GM18951 (cell line): ENCODE data around the gene MIER1.

Experiments
- POLR2A ChIP-seq: IDR thresholded peaks from 4 replicates; pipeline ENCODE4 v1.6.1; 2011; ENCODE audit warnings: mild to moderate bottlenecking; ENCODE audit not compliant: insufficient read length, insufficient read depth; ENCODE audit errors: extremely low read depth
- in situ Hi-C: fragments of 300-500 bp; cut with MboI; formaldehyde crosslinking; loops from one replicate; pipeline ENCODE4 v1.12.0; 2022; ENCODE audit warnings: low sequenced_read_pairs, mixed read lengths, inconsistent platforms; ENCODE audit not compliant: unreplicated experiment

MIER1 gene

DNA sequence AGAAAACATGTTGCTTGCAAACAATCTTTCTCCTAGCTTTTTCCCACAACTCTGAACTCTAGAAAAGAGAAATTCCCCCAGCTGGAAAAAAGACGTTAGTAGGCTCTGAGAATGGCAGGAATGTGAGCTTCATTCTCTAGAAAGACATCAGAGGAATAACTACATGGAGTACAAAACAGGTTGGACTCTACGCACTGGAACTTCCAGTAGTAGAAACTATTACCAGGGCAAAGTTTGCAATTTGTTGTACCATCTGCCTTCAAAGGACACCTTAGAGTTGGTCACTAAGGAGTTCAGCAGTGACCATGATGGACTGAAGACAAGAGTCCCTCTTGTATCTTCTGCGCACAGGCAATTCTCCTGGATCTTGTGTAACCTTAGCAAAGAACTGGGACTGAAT is 68.3 kb downstream of the MIER1 start:
- no peak for TF ChIP-seq POLR2A
- in situ Hi-C loops: loop anchor here (25.0 kb wide), 2 partner anchors 231 to 494 kb away; partner anchors contain the start of gene DYNLT5

DNA sequence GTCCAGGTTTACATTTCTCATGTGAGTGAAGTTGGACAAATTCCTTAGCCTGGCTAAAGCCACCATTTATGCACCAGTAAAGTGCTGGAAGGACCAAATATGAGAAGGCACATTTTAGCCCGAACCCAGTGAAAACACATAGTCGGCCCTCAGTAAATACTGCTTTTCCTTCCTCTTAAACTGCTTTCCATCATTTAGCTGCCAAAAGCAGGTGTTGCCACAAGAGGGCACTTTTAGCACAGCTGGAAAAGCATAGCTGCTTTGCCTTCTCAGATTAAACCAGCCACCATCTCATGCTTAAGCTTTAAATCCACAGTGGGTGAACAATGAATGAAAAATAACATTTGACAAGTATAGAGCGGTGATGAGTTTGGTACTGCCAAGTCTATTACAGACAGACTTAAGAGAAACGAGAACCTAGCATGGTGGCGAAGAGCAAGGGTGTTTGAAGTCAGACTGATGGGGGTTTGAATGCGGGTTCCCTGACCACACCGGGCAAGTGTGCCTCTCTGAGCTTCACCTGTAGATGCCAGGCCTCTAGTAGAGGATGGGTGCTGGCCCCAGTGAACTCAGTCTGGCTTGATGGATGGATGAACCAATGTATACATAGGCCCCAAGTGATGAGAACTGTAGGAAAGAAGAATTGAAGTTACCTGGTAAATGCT is 71.4 kb downstream of the MIER1 start:
- in situ Hi-C loops: loop anchor here (25.0 kb wide), 2 partner anchors 234 to 491 kb away; partner anchors contain the start of gene DYNLT5
- no peak for TF ChIP-seq POLR2A

DNA sequence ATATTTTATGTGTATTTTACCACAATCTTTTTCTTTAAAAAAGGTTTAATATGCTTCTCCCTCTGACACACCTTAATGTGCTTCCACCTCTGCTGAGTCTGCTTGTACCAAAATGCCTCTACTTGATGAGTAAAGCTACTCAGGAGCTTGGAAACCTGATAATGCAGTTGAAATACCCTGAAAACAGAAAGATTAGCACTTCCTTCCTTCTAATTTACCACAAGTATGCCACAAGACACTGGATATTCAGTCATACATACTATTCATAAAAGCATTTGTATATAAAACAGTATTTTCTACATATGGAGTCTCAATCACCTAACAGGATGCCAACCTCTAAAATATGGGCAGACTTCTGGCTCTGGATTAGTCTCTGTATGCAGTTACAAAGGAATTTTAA is 74.2 kb downstream of the MIER1 start:
- in situ Hi-C loops: loop anchor here (25.0 kb wide), 2 partner anchors 237 to 488 kb away; partner anchors contain the start of gene DYNLT5
- no peak for TF ChIP-seq POLR2A

DNA sequence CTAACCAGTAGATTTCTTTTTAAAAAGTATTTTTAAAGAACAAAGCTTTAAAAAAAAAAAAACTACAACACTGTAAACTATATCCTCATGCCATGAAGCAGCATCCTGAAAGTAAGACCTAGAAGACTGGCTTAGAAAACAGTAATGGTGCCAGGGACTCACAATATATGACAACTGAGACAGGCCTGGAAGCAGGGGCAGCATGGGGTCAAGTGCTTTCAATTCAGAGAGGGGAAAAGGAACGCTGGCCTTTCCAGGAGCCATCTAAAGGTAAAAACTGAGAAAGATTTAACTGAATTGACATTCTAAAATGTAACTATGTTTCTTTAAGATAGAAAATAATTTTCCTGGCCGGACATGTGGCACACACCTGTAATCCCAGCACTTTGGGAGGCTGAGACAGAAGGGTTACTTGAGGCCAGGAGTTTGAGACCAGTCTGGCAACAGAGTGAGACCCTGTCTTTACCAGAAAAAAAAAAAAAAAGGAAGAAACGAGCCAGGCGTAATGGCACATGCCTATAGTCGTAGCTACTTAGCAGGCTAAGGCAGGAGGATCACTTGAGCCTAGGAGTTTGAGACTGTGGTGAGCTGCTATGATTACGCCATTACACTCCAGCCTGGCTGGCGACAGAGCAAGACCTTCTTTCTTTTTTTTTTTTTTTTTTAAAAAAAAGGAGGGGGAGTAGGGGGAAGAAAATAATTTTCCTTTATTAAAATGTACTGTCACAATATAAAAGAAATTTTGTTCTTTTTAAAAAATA is 75.0 kb downstream of the MIER1 start:
- TF ChIP-seq POLR2A: no peak
- in situ Hi-C loops: loop anchor here (10.0 to 25.0 kb wide), 3 partner anchors 145 to 487 kb away; partner anchors contain the start of gene DYNLT5

DNA sequence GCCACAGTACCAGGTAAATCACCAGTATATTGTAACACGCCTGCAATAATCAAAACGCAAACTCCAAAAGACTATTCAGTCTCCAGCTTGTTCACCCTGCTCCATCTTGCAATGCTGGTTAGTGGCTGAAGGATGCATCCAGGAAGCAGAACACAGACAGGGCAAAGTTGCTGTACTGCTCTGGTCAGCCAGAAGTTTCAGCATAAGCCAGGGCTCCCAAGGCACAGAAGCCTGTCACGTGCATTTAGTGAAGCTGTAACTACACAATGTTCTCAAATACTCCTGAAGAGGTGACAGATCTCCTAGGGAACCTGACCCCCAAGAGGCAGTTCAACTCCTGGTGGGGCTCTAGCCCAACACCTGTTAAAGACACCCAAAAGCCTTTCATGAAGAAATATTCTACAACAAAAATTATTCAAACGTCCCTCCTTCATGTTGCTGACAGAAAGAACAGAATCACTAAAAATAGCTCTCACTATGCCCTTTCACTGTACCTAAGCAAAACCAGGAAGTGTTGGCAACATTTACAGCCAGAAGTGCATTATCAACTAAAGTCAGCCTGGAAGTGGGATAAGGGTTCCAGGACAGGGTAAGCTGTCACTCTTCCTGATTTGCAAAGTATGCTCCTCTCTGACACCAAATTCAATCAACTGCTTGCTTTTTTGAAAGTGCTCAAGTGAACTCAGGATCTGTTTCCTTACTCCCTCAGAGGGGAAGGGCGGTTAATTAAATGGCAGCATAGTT is 77.1 kb downstream of the MIER1 start:
- in situ Hi-C loops: loop anchor here (10.0 kb wide), 1 partner anchor 143 kb away; no protein-coding TSS in a partner anchor
- TF ChIP-seq POLR2A: no peak

DNA sequence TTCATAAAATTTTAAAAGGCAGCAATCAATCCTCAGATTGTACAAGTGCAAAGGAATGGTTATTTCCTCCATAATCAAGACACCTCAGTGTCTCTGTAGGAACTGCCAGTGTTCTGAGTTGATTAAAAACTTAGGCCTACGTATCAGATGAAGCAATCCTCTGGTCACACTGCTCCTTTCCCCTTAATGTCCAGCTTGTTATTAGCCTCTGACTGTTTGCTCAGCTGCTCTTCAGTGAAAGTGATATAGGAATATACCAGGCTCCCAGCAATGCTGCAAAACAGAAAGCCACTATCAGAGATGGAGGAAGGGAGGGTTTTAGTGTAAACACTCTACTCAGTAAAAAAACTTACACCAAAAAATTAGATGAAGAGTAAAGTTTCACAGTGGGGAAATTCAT is 79.4 kb downstream of the MIER1 start:
- in situ Hi-C loops: loop anchor here (10.0 kb wide), 1 partner anchor 141 kb away; no protein-coding TSS in a partner anchor
- no peak for TF ChIP-seq POLR2A

DNA sequence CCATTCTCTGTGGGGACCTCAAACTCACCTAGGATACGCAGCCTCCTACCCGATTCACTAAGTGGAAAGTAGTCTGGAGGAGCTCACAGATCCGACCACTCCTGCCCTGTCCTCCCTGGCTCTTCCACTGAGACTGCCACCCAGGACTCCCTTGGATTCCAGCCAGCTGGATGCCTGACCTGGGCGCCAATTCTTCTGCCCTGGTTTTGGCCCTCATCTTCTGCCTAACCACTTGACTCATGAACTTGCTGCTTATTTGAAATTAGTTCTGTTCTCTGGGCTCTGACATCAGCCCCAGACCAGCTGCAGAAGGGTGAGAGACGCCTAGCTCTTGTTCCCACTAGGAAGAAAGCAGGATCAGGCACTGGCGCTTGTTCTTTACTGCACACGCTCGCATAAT is 80.3 kb downstream of the MIER1 start:
- in situ Hi-C loops: loop anchor here (10.0 kb wide), 1 partner anchor 140 kb away; no protein-coding TSS in a partner anchor
- TF ChIP-seq POLR2A: no peak

DNA sequence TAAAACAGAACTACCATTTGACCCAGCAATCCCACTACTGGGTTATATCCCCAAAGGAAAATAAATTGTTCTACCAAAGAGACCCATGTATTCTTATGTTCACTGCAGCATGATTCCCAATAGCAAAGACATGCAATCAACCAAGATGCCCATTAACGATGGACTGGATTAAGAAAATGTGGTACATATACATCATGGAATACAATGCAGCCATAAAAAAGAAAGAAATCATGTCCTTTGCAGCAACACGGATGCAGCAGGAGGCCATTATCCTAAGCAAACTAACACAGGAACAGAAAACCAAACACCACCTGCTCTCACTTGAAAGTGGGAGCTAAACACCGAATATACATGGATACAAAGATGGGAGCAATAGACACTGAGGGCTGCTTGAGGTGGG is 85.0 kb downstream of the MIER1 start:
- in situ Hi-C loops: loop anchor here (10.0 kb wide), 1 partner anchor 135 kb away; no protein-coding TSS in a partner anchor
- TF ChIP-seq POLR2A: no peak

DNA sequence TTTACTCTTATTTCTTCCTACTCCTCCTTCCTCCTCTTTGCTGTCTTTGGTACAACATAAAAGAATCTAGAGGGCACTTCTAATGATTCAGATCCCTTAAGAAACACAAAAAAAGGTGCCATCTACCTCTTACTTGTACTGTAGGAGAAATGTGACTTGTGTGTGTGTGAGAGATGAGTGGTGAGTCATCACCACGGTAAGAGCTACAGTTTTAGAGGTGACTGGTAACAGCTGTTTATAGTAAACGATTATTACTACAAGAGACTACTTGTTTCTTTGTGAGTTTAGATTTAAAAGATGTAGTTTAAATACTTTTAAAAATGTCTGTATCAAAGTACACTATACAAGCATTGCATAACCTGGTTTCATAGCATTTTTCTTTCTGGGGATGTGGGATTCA is 88.8 kb downstream of the MIER1 start:
- TF ChIP-seq POLR2A: no peak
- in situ Hi-C loops: no loop called here

DNA sequence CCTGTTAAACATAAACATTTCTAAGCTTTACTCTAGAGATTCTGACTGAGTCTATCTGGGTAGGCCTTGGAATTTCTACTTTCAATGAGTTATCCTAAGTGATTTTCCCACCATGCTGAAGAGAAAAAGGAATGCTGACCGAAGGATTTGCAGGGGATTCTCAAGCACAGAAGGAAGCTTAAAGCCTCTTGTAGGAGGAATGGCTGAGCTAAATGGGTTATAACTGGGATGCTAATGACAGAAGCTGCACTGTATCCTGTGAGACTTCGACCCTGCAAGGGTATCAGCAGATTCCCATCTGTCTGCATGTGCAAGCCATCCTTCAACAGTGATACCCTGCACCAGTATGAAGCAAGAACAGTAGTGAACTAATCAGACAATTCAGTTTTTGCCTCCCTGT is 93.8 kb downstream of the MIER1 start:
- in situ Hi-C loops: no loop called here
- no peak for TF ChIP-seq POLR2A

DNA sequence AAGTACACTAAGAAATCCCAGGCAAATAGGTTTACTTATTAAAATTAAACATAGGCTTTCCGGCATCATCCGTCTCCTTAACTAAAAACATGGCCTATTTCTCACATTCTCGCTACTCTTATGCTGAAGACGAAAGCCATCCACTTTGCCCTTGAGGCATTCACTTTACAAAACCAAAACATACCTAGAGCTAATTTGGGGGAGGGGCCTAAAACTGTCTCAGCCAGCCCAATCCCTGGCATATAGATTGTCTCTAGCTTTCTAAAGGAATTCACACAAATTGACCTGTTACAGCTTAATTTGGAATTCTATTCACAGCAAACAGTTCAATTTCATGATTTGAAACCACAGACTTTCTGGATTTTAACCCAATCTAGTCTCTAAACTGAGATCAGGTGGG is 94.3 kb downstream of the MIER1 start:
- TF ChIP-seq POLR2A: no peak
- in situ Hi-C loops: no loop called here

DNA sequence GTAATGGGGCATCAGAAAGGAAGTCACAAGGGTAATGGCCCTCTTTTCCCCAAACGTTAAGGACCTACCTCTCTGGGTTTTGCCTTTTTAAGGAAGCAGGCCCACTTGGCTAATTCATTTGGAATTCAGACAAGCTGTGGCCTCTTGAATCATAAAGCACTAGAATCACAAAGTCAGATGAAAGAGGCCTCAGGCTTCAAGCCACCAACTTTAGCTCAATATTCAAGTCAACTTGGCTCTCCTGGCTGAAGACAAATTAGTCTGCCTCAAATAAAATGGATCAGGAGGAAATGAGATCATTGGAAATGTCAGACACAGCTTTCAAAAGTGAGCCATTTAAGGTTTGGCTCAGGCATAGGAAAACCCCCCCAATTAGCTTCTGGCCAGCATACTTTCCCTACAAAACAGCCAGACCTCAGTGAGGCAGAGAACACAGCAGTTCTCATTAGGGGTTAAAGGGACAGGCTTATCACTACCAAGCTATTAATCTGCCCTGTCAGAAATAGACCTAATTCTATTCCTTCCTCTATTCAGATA is 94.9 kb downstream of the MIER1 start:
- no peak for TF ChIP-seq POLR2A
- in situ Hi-C loops: no loop called here

DNA sequence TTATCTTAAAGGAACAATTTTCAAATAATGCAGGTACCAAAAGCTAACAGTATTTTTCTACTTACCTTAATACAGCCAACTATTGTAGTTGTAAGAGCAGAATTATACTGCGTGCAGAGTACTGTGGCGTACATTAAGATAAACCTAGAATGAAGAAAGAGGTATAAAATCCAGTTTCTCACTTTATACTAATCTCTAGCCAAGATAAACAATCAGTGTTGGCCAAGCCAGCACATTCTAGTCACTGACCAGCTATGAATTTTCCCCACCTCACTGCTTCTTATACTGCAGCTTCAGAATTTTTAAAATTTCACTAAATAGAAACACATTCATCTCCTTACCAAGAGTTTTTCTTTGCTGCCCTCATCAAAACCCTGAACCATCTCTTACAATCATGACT is 95.5 kb downstream of the MIER1 start:
- in situ Hi-C loops: no loop called here

More for the DNA sequence above, 95.5 kb downstream of the MIER1 start:
- no peak for TF ChIP-seq POLR2A
